ENCODE data around the gene SP6.

The SP6 gene

DNA sequence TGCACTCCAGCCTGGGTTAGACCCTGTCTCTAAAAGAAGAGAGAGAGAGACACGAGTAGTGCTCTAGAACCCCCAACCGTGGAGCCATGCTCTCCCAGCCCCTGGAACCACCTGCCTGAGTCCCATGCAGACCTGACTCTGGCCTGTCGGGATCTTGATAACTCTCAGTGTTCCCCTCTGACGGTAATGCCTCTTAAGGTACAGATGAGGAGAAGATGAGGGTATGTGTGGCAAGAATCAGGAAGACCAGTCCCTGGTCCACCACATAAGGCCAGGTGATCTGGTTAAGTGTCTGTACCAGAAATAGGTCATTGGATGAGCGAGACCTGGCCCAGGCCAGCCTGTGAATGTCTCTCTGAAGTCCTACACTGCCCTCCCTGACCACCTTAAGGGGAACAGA is 47.8 kb downstream of the SP6 start:
- Histone ChIP-seq H3K9me2 (replicated peaks; ENCODE audit: insufficient read depth, low read length) (no peaks in the 10 kb centered on the region), H3K4me3 (ENCODE audit: insufficient read depth, low read length, poor library complexity, severe bottlenecking) (no peak overlapping the region), H2AFZ (ENCODE audit: low read depth, low read length, severe bottlenecking) (no peak overlapping the region), H3K9me3 (ENCODE audit: insufficient read depth, low read length) (no peaks in the 10 kb centered on the region), H3K9ac (ENCODE audit: low read length) (no peak overlapping the region), H3K27me3 (ENCODE audit: low read length) (no peaks in the 10 kb centered on the region), H3K27ac (ENCODE audit: low read depth, low read length) (no peak overlapping the region), H3K79me2 (ENCODE audit: insufficient read depth, low read length) (no peaks in the 10 kb centered on the region), H3K4me2 (ENCODE audit: low read depth, low read length, poor library complexity, severe bottlenecking) (no peak overlapping the region), H3K36me3 (ENCODE audit: low read length) (no peaks in the 10 kb centered on the region), H4K20me1 (ENCODE audit: low read depth, low read length) (no peaks in the 10 kb centered on the region), H3F3A (ENCODE audit: insufficient read depth) (no peaks in the 10 kb centered on the region)
- TF ChIP-seq, protein P1, sequence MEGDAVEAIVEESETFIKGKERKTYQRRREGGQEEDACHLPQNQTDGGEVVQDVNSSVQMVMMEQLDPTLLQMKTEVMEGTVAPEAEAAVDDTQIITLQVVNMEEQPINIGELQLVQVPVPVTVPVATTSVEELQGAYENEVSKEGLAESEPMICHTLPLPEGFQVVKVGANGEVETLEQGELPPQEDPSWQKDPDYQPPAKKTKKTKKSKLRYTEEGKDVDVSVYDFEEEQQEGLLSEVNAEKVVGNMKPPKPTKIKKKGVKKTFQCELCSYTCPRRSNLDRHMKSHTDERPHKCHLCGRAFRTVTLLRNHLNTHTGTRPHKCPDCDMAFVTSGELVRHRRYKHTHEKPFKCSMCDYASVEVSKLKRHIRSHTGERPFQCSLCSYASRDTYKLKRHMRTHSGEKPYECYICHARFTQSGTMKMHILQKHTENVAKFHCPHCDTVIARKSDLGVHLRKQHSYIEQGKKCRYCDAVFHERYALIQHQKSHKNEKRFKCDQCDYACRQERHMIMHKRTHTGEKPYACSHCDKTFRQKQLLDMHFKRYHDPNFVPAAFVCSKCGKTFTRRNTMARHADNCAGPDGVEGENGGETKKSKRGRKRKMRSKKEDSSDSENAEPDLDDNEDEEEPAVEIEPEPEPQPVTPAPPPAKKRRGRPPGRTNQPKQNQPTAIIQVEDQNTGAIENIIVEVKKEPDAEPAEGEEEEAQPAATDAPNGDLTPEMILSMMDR (IDR thresholded peaks at IDR 0.05; ENCODE audit: insufficient read depth, low read length, poor library complexity, severe bottlenecking) = no peak
- TF ChIP-seq EZH2phosphoT487 (conservative IDR thresholded peaks at IDR 0.05; ENCODE audit: low read length) = no peak

DNA sequence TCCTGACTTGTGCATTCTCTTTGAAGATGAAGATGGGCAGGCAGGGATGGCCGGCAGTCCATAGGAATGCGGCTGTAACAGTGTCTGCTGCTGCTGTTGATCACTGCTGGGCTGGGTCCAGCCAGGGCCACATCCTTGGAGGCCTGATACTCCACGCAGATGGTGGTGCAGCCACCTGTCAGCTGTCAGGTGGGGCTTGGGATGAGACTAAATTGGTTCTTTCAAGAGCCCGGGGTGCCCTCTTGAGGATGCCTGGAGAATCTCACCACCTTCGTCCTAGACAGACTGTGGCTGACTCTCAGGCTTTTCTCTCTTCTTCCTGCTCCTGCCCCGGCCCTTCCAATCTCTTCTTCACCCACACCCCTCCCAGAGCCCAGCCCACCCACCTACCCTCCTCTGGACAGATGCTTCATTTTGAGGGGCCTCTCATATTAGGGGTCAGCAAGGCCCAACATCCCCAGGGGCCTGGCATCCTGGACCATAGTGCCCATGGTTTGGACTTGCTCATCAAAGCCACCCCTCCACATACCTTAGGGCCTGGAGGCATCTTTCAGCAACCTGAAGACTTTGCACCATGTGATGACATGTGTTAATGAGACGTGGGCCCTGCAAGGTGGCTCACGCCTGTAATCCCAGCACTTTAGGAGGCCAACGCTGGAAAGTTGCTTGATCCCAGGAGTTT is 48.5 kb downstream of the SP6 start:
- no peak overlapping the region for H3K9ac ChIP-seq (ENCODE audit: low read length)
- no peaks in the 10 kb centered on the region for H4K20me1 ChIP-seq (ENCODE audit: low read depth, low read length)
- H2AFZ ChIP-seq (ENCODE audit: low read depth, low read length, severe bottlenecking) = no peak overlapping the region
- no peaks in the 10 kb centered on the region for H3K9me3 ChIP-seq (ENCODE audit: insufficient read depth, low read length)
- no peaks in the 10 kb centered on the region for H3K27me3 ChIP-seq (ENCODE audit: low read length)
- no peaks in the 10 kb centered on the region for H3K36me3 ChIP-seq (ENCODE audit: low read length)
- H3K9me2 ChIP-seq (replicated peaks; ENCODE audit: insufficient read depth, low read length) = no peaks in the 10 kb centered on the region
- H3K4me3 ChIP-seq (ENCODE audit: insufficient read depth, low read length, poor library complexity, severe bottlenecking) = no peak overlapping the region
- TF ChIP-seq EZH2phosphoT487 (conservative IDR thresholded peaks at IDR 0.05; ENCODE audit: low read length) = no peak
- TF ChIP-seq, protein P1 (IDR thresholded peaks at IDR 0.05; ENCODE audit: insufficient read depth, low read length, poor library complexity, severe bottlenecking) = peak; percentile 48
- H3K4me2 ChIP-seq (ENCODE audit: low read depth, low read length, poor library complexity, severe bottlenecking) = no peak overlapping the region
- no peak overlapping the region for H3K27ac ChIP-seq (ENCODE audit: low read depth, low read length)
- no peaks in the 10 kb centered on the region for H3K79me2 ChIP-seq (ENCODE audit: insufficient read depth, low read length)
- H3F3A ChIP-seq (ENCODE audit: insufficient read depth) = no peaks in the 10 kb centered on the region

DNA sequence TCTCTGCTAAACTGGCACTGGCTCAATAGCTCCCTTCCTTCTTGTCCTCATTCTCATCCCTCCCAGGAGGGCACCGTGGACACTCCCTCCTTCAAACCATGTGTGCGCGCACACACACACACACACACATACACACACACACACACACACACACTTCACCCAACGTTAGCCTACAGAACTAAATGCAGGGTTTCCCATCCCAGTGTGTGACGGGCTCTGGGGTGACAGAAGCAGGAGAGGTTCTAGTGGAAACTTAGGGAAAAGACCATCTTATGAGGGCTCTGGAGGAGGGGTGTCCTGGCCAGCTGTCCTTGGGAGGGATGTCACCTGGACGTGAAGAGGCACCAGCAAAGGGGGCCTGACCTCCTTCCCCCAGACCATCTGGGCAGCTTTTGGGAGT is 49.1 kb downstream of the SP6 start:
- H3K27me3 ChIP-seq (ENCODE audit: low read length) = no peaks in the 10 kb centered on the region
- H3K9me3 ChIP-seq (ENCODE audit: insufficient read depth, low read length) = no peaks in the 10 kb centered on the region
- H3K36me3 ChIP-seq (ENCODE audit: low read length) = no peaks in the 10 kb centered on the region
- no peaks in the 10 kb centered on the region for H3F3A ChIP-seq (ENCODE audit: insufficient read depth)
- no peak overlapping the region for H3K4me3 ChIP-seq (ENCODE audit: insufficient read depth, low read length, poor library complexity, severe bottlenecking)
- no peak overlapping the region for H3K4me2 ChIP-seq (ENCODE audit: low read depth, low read length, poor library complexity, severe bottlenecking)
- H3K9me2 ChIP-seq (replicated peaks; ENCODE audit: insufficient read depth, low read length) = no peaks in the 10 kb centered on the region
- TF ChIP-seq, protein P1 (IDR thresholded peaks at IDR 0.05; ENCODE audit: insufficient read depth, low read length, poor library complexity, severe bottlenecking) = no peak
- no peak for TF ChIP-seq EZH2phosphoT487 (conservative IDR thresholded peaks at IDR 0.05; ENCODE audit: low read length)
- H3K79me2 ChIP-seq (ENCODE audit: insufficient read depth, low read length) = no peaks in the 10 kb centered on the region
- no peak overlapping the region for H2AFZ ChIP-seq (ENCODE audit: low read depth, low read length, severe bottlenecking)
- no peaks in the 10 kb centered on the region for H4K20me1 ChIP-seq (ENCODE audit: low read depth, low read length)
- no peak overlapping the region for H3K9ac ChIP-seq (ENCODE audit: low read length)
- no peak overlapping the region for H3K27ac ChIP-seq (ENCODE audit: low read depth, low read length)
